H1 (cell line): Measurements from ENCODE around the gene AZI2. TPM values are rescaled to one million over a fixed set of nuclear protein-coding genes. Genes with fewer than 3 reads are reported as not detected.

Experiments
- CTCF ChIA-PET: fragments of 300-600 bp; sonication (Branson Sonifier 250); formaldehyde crosslinking; loops from one replicate; lab custom pipeline; 2021; ENCODE audit not compliant: partially characterized antibody; lab: Charles Lee
- POLR2A ChIA-PET: fragments of 300-600 bp; sonication (Branson Sonifier 250); formaldehyde crosslinking; loops from one replicate; lab custom pipeline; 2021; ENCODE audit warnings: inconsistent platforms; ENCODE audit not compliant: partially characterized antibody; lab: Charles Lee
- DNase-seq, 2 experiments: peaks; one replicate each; pipeline versions ENCODE4 v3.0.0 to v3.0.0-alpha.2; 2010 to 2022; ENCODE audit warnings: low spot score in 2 of 2, low read depth in 1 of 2, mixed read lengths in 1 of 2
- FAIRE-seq: peaks from 2 replicates; lab custom pipeline; 2011; peaks lifted over from hg19 to GRCh38; lab: Jason Lieb, UNC
- H2AFZ ChIP-seq: 2 replicates; pipeline ENCODE4 v1.8.1; 2012; ENCODE audit warnings: low read length, inconsistent platforms
- H2AK5ac ChIP-seq: 2 replicates; pipeline ENCODE4 v1.6.1; 2013; ENCODE audit warnings: low read depth, low read length
- H2BK120ac ChIP-seq: replicated peaks from 2 replicates; pipeline ENCODE3; 2013; ENCODE audit warnings: low read depth, low read length, inconsistent platforms
- H2BK12ac ChIP-seq: 2 replicates; pipeline ENCODE4 v1.6.1; 2013; ENCODE audit warnings: low read depth, low read length
- H2BK15ac ChIP-seq: 2 replicates; pipeline ENCODE4 v1.6.1; 2013; ENCODE audit warnings: low read length
- H2BK20ac ChIP-seq: 2 replicates; pipeline ENCODE4 v1.6.1; 2013; ENCODE audit warnings: low read length
- H2BK5ac ChIP-seq: 2 replicates; pipeline ENCODE4 v1.6.1; 2013; ENCODE audit warnings: low read depth, low read length
- H3K14ac ChIP-seq: 2 replicates; pipeline ENCODE4 v1.6.1; 2013; ENCODE audit warnings: inconsistent platforms; ENCODE audit not compliant: insufficient read length
- H3K18ac ChIP-seq: 2 replicates; pipeline ENCODE4 v1.6.1; 2013; ENCODE audit warnings: low read length; ENCODE audit errors: extremely low read depth
- H3K23ac ChIP-seq: 2 replicates; pipeline ENCODE4 v1.6.1; 2013; ENCODE audit warnings: inconsistent platforms; ENCODE audit not compliant: insufficient read length
- H3K23me2 ChIP-seq: 2 replicates; pipeline ENCODE4 v1.6.1; 2013; ENCODE audit warnings: low read depth, low read length
- H3K27ac ChIP-seq: 2 replicates; pipeline ENCODE4 v1.6.1; 2011; ENCODE audit warnings: low read depth, low read length, inconsistent platforms
- H3K27me3 ChIP-seq, 4 experiments: replicated peaks in 1 of 4; 1 replicate in 1 of 4; 2 replicates in 3 of 4; pipeline versions ENCODE4 v1.6.1 to v1.8.1; 2011 to 2013; ENCODE audit warnings: low read length in 3 of 4, mild to moderate bottlenecking in 3 of 4, inconsistent platforms in 2 of 4, mixed read lengths in 2 of 4, moderate library complexity in 1 of 4; ENCODE audit not compliant: control insufficient read depth in 3 of 4, insufficient read depth in 3 of 4; ENCODE audit errors: extremely low read depth in 1 of 4
- H3K36me3 ChIP-seq, 4 experiments: 2 replicates each; pipeline versions ENCODE4 v1.6.1 to v1.8.1; 2011 to 2013; ENCODE audit warnings: mild to moderate bottlenecking in 4 of 4, low read length in 3 of 4, moderate library complexity in 2 of 4, control low read depth in 1 of 4, inconsistent platforms in 1 of 4; ENCODE audit not compliant: insufficient read depth in 4 of 4, control insufficient read depth in 2 of 4
- H3K4ac ChIP-seq: replicated peaks from 2 replicates; pipeline ENCODE3; 2013; ENCODE audit warnings: low read length, low read depth, mixed read lengths, inconsistent platforms; ENCODE audit not compliant: insufficient read length
- H3K4me1 ChIP-seq, 4 experiments: replicated peaks in 1 of 4; 1 replicate in 1 of 4; 2 replicates in 3 of 4; pipeline versions ENCODE4 v1.6.1 to v1.8.1; 2011 to 2013; ENCODE audit warnings: low read length in 3 of 4, inconsistent platforms in 2 of 4, mixed read lengths in 1 of 4; ENCODE audit not compliant: insufficient read depth in 4 of 4, control insufficient read depth in 3 of 4
- H3K4me2 ChIP-seq, 2 experiments: 2 replicates each; pipeline versions ENCODE4 v1.6.1 to v1.8.1; 2011 to 2013; ENCODE audit warnings: low read depth in 2 of 2, low read length in 2 of 2, control low read depth in 1 of 2, inconsistent platforms in 1 of 2, mild to moderate bottlenecking in 1 of 2; ENCODE audit not compliant: insufficient read depth in 1 of 2
- H3K4me3 ChIP-seq, 4 experiments: fragments of 200-600, 300-600 bp in 1 of 4; sonication (generic), shearing (Covaris generic), sonication (Bioruptor Twin) in 1 of 4; 2 replicates each; pipeline versions ENCODE4 v1.5.1 to v1.8.1; 2011 to 2016; ENCODE audit warnings: low read length in 4 of 4, low read depth in 3 of 4, control low read depth in 2 of 4, inconsistent platforms in 2 of 4, mild to moderate bottlenecking in 2 of 4, mixed read lengths in 1 of 4, moderate library complexity in 1 of 4; ENCODE audit not compliant: insufficient read depth in 2 of 4; ENCODE audit errors: extremely low read depth in 1 of 4
- H3K56ac ChIP-seq: replicated peaks from 2 replicates; pipeline ENCODE3; 2013; ENCODE audit warnings: low read depth, mild to moderate bottlenecking, mixed read lengths, low read length, inconsistent platforms; ENCODE audit not compliant: insufficient read length
- H3K79me1 ChIP-seq: 2 replicates; pipeline ENCODE4 v1.6.1; 2013; ENCODE audit warnings: low read depth, low read length, control low read depth
- H3K79me2 ChIP-seq, 2 experiments: 2 replicates each; pipeline versions ENCODE4 v1.6.1 to v1.8.1; 2012 to 2013; ENCODE audit warnings: low read length in 2 of 2, mild to moderate bottlenecking in 2 of 2, inconsistent platforms in 1 of 2; ENCODE audit not compliant: insufficient read depth in 2 of 2, control insufficient read depth in 1 of 2
- H3K9ac ChIP-seq, 4 experiments: replicated peaks in 1 of 4; 1 replicate in 1 of 4; 2 replicates in 3 of 4; pipeline versions ENCODE4 v1.6.1 to v1.8.1; 2011 to 2013; ENCODE audit warnings: low read depth in 3 of 4, low read length in 3 of 4, control low read depth in 2 of 4, mild to moderate bottlenecking in 2 of 4, moderate library complexity in 2 of 4, inconsistent platforms in 1 of 4; ENCODE audit errors: extremely low read depth in 1 of 4
- H3K9me3 ChIP-seq, 2 experiments: 2 replicates each; pipeline versions ENCODE4 v1.6.1 to v1.8.1; 2012 to 2013; ENCODE audit warnings: mild to moderate bottlenecking in 2 of 2, moderate library complexity in 2 of 2, control low read depth in 1 of 2, inconsistent platforms in 1 of 2, low read depth in 1 of 2, low read length in 1 of 2, mixed read lengths in 1 of 2; ENCODE audit not compliant: insufficient read depth in 2 of 2
- H4K20me1 ChIP-seq, 2 experiments: replicated peaks in 1 of 2; 2 replicates each; pipeline versions ENCODE3 to v1.8.1; 2011 to 2013; ENCODE audit warnings: inconsistent platforms in 2 of 2, low read length in 2 of 2, mild to moderate bottlenecking in 1 of 2; ENCODE audit not compliant: insufficient read depth in 2 of 2, control insufficient read depth in 1 of 2
- H4K5ac ChIP-seq: 2 replicates; pipeline ENCODE4 v1.6.1; 2013; ENCODE audit warnings: low read length, low read depth, mixed read lengths, inconsistent platforms; ENCODE audit not compliant: insufficient read length
- H4K8ac ChIP-seq: 2 replicates; pipeline ENCODE4 v1.8.0; 2013; ENCODE audit warnings: mild to moderate bottlenecking, moderate library complexity, low read length, inconsistent platforms; ENCODE audit not compliant: insufficient read depth; ENCODE audit errors: extremely low read depth
- H4K91ac ChIP-seq: replicated peaks from 2 replicates; pipeline ENCODE3; 2013; ENCODE audit warnings: low read length, mixed read lengths, inconsistent platforms; ENCODE audit not compliant: insufficient read length
- RAD21 ChIP-seq, 2 experiments: IDR thresholded peaks in 1 of 2; conservative IDR thresholded peaks in 1 of 2; 2 replicates each; pipeline ENCODE4 v1.6.1; 2011; ENCODE audit warnings: low read depth in 2 of 2, low read length in 2 of 2, improper control_type of control experiment in 1 of 2, inconsistent platforms in 1 of 2, mild to moderate bottlenecking in 1 of 2, moderate library complexity in 1 of 2
- polyA plus RNA-seq, 7 experiments: library from polyadenylated mRNA; depleted of rRNA in 3 of 7; stranded (reverse) in 5 of 7; unstranded in 2 of 7; fragments of >200 nt in 5 of 7; fragments of 200-250 nt in 2 of 7; gene quantifications; 1 replicate in 5 of 7; 2 replicates in 1 of 7; 4 replicates in 1 of 7; pipeline versions ENCODE4 v1.2.1 to v1.2.3, GENCODE V29; 2011 to 2013; ENCODE audit warnings: missing spikeins in 2 of 7, mixed read lengths in 2 of 7
- total RNA-seq: library from RNA; stranded (reverse); fragmentation: NEBNext Ultra II Directional; extraction: Animal tissue kit (Norgen Biotek cat#: 25700); gene quantifications from 2 replicates; pipeline ENCODE4 v1.2.1, GENCODE V29; 2021

Gene AZI2
- total and polyA plus RNA-seq, 2 of the 8 experiments (the other 6 are each of a cell fraction or from before 2014, with no cell fraction given) = 17.4 to 39.2 TPM

GRCh38 chr3:28273837-28274236, 74.8 kb downstream of the AZI2 start:
- no peak overlapping the region for H2AFZ ChIP-seq
- no peak overlapping the region for H3K18ac ChIP-seq
- no peaks in the 10 kb centered on the region; the same call in 1 of the 2 replicates for H3K23me2 ChIP-seq
- no peaks in the 10 kb centered on the region for H3K79me1 ChIP-seq
- H3K4me2 ChIP-seq = no peak overlapping the region
- no peak overlapping the region for H2BK15ac ChIP-seq
- H4K5ac ChIP-seq = no peak overlapping the region
- POLR2A ChIA-PET = no interaction called here
- H3K27me3 ChIP-seq = no peaks in the 10 kb centered on the region
- no peak overlapping the region for H4K91ac ChIP-seq
- H2AK5ac ChIP-seq = no peak overlapping the region
- H3K79me2 ChIP-seq = no peaks in the 10 kb centered on the region; a peak in 1 of 4 replicates
- H3K9me3 ChIP-seq = peaks cover 6 to 11% of the 10 kb centered on the region in 2 experiments; a peak in 2 of 4 replicates
- H2BK5ac ChIP-seq = no peak overlapping the region
- H3K23ac ChIP-seq = no peak overlapping the region
- H3K27ac ChIP-seq = no peak overlapping the region
- no peak overlapping the region for H3K4me3 ChIP-seq
- no peaks in the 10 kb centered on the region for H3K4me1 ChIP-seq
- no peak for DNase-seq
- H3K14ac ChIP-seq = no peak overlapping the region
- FAIRE-seq = no peak
- H2BK12ac ChIP-seq = no peak overlapping the region
- H2BK20ac ChIP-seq = no peak overlapping the region
- H3K36me3 ChIP-seq = peaks cover 0 to 8% (median 2%) of the 10 kb centered on the region in 4 experiments; a peak in 2 of 8 replicates
- CTCF ChIA-PET = interaction anchor here (0.9 kb wide), 1 partner anchor 345 kb away, joined by 3 read pairs; no protein-coding TSS in a partner anchor
- no peak overlapping the region for H4K8ac ChIP-seq
- H3K56ac ChIP-seq = no peak overlapping the region
- H3K4ac ChIP-seq = no peak overlapping the region
- no peaks in the 10 kb centered on the region for H4K20me1 ChIP-seq
- no peak overlapping the region for H3K9ac ChIP-seq
- no peak overlapping the region for H2BK120ac ChIP-seq
- no peak for TF ChIP-seq RAD21 (IDR thresholded peaks at IDR 0.05 in 1 of 2, conservative IDR thresholded peaks at IDR 0.05 in 1 of 2; ENCODE audit: low read depth in 2 of 2, low read length in 2 of 2)
